NCI-H2196 (cell line): ENCODE measurements around the gene CFLAR.
A peak's percentile ranks its signal among the peaks of the same experiment; 100 is the strongest.
"Not testable (repeated sequence)": the region's sequence is repeated elsewhere in the genome, so short reads cannot be mapped to it uniquely, and the experiment has no call there.

ENCODE experiments used
- DNase-seq: peaks from one replicate; lab custom pipeline; 2025; ENCODE audit not compliant: unreplicated experiment; lab: John Stamatoyannopoulos, UW

The CFLAR gene

DNA sequence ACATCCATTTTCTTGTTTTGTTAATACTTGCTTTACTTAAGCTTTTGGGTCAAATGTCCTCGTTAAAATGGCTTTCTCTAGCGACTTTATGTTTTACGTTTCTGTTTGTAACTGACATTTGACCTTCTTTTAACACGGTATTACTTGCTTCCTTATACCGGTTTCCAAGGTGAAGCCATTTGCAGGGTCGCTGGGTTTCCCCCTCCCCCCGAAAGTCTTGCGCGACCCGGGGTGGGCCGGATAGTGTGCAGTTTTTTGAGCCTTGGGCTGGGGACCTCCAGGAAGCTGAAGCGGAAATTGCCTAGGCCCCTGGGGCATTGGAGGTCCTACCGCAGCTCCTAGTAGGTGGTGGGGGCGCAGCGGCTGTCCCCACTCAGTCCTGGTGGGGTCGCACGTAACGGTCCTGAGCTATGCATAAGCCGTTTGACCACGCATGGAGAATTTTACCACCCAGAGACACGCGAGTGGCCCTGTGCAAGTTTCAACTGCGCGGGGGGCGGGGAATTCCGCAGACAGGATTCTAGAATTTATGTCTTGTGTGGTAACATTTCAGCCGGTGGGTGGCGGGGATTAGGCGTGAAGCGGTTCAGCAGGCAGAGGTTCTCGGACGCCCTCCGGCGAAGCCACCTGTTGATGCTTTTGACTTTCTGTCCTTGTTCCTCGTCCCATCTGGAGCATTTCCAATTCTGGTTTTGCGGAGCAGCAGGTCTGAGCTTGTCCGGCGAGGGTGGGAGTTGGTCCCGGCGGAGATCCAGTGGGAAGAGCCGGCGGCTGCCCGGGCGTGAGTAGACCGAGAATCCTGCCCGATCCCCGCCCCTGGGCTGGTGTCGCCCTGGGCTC is 2.4 kb downstream of the CFLAR start:
- peak; percentile 61 for DNase-seq

DNA sequence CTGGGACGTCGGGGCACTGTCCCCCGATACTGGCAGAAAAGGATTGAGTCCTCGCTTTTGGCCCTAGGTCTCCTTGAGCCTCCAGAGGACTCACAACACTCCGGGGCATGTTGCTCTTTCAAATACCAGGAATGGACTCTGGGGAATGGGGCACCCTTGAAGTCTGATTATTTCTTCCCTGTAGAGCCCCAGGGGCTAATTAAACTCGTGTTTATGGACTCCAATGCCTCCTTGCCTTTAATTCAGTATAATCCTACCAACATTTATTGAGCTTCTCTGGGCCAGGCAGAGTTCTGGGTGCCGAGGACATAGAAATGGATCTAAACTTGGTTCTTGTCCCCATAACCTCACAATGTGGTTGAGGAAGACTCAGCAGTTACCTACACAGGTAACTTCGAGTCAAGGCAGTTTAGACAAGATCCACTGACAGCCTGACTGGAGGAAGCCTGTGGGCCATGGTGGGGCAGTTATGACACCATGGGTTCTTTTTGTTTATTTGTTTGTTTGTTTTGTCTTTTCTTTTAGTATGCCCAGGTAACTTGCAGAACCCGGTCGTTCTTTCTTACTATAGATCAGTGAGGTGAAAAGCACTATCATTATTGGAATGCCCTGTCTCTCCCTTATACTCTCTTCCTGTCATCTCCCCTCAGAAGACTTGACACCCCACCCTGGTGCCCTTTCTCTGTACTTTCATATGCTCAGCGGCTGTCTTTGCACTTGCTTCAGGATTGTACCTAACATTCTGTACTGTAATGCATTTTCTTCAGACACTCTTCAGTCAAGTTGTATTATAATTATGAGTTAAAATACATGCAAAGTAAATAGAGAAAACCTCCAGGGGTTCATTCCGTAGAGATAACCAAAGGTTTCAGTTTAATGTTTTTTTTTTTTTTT is 3.2 kb downstream of the CFLAR start:
- peak; percentile 33 for DNase-seq

DNA sequence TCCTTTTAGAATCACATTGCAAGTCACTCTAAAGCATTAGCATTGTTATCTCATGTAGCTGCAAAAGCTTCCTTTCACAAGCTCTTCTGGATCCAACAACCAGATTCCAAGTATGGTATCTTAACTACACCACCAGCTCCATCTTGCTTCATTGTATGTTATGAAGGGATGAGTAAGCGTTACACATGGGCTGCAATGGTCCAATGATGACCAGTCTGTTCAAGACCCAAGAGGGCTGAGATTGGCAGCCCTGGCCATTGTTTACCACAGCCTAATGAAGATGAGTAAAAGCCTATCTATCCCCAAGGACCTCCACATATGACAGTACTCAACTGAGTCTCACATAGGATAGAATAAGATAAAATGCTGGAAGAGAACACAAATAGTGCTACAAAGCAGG is 6.3 kb downstream of the CFLAR start:
- DNase-seq: no peak

DNA sequence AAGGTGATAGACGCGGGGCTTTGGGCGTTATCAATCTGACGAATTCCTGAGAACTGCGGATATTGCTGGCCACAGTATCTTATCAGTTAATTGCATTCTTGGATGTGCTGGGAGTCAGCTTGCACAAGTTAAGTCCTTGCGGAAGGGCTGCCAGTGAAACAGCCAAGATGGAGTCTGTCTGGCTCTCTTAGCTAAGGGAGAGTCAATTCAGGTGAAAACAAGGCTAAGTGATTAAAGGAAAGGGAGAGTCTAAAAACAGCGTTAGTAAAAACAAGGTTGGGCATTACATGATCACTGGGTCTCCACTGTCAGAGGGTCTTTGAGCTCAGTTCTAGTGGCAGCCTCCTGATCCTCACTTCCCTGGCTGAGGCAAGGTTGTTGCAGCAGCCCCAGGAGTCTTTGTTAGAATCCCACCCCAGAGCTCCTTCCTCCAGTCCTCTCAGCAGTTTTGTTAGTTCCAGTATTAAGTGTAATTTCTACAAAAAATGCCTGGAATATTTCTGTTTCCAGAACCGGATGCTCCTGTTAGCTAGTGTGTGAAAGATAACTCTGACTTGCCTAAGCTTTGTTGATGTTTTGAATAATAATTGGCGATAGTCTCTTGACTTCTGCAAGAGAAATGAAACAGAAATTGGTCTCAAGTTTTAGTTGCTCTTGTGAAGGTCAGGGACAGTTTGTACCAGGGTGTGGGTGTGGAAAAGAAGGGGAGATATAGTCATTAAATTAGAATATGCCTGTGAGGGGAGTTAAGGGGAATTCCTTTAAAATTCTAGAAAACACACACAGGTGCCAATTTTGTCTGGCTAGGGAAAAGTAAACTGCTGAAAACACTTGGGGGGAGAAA is 10.6 kb downstream of the CFLAR start:
- no peak for DNase-seq

DNA sequence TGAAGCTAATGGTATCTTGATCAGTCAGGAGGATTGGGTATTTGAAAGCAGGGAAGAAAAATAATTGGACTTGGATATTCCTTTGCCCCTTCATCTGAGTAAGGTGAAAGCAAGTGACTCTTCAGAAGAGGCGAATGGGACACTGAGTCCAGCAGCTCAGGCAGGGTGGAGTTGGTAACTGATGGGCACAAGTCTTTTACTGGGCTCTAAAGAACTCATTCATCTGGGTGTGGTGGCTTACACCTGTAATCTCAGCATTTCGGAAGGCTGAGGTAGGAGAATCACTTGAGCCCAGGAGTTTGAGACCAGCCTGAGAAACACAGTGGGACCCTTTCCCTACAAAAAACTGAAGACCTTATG is 11.2 kb downstream of the CFLAR start:
- DNase-seq: no peak

DNA sequence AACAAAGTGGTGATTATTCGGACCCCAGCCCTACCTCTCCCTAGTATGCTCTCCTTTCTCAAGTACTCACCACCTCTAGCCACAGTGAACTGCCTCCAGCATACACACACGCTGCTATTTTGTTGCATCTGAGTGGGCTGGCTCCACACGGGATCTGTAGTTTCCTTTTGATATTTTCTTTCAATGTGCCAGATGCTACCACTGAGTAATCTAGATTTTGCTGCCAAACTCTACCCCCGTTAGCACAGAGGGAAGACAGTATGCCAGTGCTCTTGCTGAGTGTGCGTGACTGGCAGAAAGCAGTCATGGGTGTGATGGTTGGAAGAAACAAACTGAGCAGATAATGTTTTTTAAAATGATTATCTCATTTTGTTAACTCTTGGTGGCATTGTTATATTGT is 11.6 kb downstream of the CFLAR start:
- no peak for DNase-seq

DNA sequence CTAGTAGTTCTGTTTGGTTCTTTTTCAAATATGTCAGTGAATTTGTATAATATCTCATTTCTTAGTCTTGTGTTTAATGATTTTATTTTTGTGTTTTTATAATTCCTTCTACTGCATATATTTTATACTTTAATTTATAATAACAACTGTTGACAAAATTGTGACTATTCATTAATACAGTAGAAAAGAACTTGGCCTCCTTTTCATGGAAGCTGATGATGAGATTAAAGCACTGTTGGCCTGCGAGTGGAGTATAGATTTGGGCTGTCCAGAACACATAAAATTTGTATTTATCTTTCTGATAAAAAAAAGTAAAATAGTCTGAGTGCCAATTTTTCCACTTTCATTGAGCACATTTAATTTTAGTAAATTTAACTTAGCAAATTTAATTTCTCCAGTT is 12.1 kb downstream of the CFLAR start:
- DNase-seq: no peak

DNA sequence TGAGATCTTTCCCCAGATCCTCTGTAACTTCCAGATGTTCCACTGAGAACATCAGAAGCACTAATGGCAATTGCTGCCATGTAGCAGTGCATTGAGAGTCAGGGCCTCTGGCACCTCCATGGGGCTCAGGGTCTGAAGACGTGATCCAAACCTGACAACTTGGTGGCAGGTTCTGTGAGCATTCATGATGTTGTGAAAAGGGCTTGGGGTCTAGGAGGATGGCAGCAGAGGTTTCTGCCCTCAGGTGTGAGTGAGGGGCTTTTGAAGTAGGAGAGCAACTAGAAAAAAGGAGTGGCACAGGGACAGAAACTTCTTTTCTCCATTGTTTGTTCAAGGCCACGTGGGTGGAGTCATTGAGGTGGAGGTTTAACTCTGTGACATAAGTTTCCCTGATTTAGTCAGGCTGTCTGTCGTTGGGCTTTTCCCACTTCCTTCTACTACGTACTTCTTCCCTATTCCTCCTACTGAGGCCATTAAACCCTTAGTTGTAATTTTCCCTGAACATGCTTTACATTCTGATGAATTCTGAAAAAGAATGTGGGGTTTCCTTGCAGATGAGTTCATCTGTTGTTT is 13.1 kb downstream of the CFLAR start:
- DNase-seq: no peak

DNA sequence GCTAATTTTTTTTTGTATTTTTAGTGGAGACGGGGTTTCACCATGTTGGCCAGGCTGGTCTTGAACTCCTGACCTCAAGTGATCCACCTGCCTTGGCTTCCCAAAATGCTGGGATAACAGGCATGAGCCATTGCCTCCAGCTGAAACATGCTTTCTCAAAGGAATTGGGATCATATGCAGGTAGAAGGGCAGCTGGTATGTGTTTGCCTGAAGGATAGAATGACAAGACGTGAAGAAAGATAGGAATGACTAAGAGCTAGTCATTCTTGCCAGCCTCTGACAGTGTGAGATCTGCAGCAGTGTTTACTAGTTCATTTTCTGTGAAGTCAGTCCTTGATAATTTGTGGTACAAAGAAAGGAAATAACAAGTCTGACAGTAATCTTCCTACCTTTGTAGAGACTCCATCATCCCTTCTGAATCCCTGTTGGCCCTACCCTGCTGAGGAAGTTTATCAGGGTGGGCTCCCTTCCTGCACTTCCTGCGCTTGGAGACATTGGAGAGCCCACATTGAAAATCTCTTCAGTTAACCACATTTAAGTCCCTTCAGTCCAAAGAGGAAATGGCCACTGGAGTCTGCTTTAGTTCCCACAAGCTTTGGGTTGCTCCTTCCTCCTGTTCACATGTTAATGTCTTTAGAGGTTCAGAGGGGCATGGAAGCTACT is 14.7 kb downstream of the CFLAR start:
- DNase-seq: no peak

DNA sequence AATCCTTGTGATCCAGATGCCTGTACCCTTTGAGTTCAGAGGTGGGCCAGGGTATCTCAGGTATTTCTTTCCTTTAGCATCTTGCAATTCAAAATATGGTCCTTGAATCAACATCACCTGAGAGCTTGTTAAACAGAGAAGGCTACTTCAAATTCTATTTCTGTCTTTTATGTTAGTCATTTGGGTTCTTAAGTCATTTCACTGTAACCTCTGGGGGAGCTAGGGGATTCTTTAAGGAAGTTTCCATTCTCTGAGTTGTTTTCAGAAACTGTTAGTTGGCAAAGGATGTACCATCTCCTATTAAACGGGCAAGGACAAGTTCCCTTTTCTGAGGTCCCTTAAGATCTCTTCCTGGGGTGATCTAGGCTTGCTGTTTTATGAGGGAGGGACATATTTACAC is 16.6 kb downstream of the CFLAR start:
- no peak for DNase-seq

DNA sequence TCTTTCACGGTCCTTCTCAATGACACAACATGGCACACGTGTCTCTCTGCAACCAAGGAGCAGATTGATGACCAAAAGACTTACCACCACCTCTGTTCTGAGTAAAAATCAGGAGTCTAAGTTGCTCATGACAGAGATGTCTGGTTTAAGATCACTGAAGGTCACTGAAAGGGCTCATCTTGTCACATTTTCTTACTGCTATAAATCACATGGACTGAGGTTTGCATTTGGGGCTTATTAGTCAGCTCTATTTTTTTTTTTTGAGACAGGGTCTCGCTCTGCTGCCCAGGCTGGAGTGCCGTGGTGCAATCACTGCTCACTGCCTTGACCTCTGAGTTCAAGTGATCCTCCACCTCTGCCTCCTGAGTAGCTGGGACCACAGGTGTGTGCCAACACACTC is 19.4 kb downstream of the CFLAR start:
- DNase-seq: no peak

DNA sequence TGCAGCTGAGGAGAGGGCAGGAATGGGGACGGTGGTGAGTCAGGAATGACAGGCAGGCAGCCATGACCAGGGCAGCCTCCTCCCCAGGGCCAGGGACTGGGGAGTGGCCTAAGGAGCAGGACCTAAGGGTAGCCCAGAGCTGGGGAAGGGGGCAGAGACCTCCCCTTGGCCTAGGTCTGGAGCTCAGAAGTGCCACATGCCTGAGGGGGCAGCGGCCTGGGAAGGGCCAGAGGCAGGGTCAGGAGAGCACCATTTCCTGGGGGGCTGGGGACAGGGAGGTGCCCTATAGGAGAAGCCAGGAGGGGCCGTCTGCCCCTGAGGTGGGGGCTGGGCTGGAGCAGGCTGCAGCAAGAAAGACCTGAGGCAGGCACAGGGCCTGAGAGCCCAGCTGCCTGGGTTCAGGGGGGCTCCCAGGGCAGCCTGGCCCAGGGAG is 20.9 kb downstream of the CFLAR start:
- DNase-seq: no peak

DNA sequence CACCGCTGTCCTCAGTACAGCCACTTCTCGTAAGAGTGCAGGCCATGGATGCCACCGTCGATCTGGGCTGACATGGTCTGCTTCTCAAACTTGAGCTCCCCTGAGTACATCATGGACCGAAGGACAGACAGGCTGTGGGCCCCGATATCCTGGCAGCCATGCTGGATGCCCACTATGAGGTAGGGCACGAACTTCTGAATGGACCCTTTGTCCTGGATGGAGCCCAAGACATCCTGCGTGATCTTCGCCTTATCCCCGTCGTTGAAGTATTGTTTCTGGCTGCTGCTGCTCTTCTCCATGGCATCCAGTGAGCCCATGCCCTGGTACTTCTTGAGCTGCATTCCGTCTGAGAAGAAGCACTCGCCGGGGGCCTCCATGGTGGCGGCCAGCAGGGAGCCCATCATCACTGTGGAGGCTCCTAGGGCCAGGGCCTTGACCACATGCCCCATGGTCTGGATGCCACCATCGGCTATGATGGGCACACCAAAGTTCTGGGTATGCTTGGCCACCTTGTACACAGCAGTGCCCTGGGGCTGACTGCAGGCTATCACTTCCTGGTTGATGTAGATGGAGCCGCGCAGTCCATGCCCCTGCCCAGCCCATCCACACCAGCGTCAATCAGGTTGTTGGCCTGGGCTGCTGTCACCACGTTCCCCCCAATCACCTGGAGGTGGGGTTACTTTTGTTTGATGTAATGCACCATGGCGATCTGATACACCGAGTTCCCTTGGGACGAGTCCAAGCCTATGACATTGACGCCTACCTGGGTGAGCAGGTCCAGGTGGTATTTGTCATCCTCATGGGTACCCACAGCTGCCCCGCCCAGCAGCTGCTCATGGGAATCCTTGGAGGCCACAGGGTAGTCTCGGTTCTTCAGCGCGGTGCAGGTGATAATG is 21.8 kb downstream of the CFLAR start:
- no peak for DNase-seq

DNA sequence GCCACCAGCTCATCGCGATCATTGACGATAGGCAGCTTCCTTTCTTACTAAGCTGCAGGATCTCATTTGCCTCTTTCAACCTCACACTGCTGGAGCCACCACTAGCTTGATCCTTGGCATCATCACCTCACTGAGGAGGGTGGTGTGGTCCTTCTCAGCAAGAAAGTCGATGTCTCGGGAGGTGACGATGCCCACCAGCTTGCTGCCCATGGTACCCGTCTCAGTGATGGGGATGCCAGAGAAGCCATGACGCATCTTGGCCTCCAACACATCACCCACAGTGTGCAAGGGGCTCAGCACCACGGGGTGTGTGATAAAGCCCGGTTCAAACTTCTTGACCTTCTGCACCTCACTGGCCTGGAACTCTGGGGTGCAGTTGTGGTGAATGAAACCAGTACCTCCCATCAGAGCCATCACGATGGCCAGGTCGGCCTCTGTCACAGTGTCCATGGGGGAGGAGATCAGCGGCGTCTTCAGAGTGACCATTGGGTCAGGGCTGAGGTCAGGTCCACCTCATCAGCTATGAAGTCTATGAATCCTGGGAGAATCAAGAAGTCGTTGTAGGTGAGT is 22.5 kb downstream of the CFLAR start:
- DNase-seq: no peak

DNA sequence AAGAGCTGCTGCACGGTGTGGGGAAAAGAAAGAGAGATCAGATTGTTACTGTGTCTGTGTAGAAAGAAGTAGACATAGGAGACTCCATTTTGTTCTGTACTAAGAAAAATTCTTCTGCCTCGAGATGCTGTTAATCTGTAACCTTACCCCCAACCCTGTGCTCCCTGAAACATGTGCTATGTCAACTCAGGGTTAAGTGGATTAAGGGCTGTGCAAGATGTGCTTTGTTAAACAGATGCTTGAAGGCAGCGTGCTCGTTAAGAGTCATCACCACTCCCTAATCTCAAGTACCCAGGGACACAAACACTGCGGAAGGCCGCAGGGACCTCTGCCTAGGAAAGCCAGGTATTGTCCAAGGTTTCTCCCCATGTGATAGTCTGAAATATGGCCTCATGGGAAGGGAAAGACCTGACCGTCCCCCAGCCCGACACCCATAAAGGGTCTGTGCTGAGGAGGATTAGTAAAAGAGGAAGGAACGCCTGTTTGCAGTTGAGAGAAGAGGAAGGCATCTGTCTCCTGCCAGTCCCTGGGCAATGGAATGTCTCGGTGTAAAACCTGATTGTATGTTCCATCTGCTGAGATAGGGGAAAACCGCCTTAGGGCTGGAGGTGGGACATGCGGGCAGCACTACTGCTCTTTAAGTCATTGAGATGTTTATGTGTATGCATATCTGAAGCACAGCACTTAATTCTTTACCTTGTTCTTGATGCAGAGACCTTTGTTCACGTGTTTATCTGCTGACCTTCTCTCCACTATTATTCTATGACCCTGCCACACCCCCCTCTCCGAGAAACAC is 23.2 kb downstream of the CFLAR start:
- DNase-seq: not testable (repeated sequence)

DNA sequence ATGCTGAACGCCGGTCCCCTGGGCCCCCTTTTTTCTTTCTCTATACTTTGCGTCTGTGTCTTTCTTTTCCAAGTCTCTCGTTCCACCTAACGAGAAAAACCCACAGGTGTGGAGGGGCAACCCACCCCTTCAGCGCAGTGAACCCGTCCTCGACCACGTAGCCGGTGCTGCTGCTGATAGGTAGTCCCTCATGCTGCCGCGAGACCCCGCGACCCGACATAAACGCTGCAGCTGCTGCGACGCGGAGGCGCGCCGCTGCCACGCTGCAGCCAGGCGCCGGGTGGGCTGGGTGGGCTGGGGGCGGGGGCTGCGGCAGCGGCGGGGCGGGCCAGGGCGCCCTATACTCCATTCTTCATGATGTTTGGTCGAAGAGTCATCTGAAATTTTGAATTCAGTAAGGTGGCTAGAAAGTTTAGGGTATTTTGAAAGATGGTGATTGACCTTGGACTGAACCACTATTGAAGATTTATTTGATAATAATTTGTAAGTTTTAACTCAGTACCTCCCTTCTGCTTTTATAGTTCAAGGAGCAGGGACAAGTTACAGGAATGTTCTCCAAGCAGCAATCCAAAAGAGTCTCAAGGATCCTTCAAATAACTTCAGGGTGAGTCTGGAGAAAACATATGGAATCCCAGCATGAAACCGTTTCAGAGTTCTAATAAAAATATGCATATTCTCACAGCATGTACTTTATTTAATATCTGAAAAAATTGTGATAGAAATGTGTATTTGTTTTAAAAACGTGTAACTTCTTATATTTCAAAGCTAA is 24.1 kb downstream of the CFLAR start:
- DNase-seq: no peak
